ENCODE data around the gene TGDS. TPM values are rescaled to one million over a fixed set of nuclear protein-coding genes. Genes with fewer than 3 reads are reported as not detected.
"Not testable (repeated sequence)": the region's sequence is repeated elsewhere in the genome, so short reads cannot be mapped to it uniquely, and the experiment has no call there.

The TGDS gene
- total RNA-seq, 1 experiment from 2014 or later: 21.0 TPM

DNA sequence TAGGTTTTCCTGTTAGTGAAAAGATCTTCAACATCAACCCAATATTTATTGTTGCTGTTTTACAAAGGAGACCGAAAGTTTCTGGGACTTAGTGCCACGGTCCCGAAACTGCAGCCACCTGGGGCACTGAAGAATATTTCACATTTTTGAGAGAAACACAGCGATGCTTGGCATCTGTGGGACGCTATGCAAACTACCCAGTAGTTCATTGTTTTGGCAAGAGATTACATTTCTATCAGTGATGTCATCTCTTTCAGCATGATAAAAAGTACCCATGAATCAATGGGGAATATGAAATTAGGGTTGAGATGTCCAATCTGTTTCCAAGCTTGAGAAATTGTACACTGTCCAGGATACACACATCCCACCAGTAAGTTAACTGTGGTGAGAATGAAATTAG, 43.9 kb downstream of the TGDS start:
- Histone ChIP-seq H3K36me3 (replicated peaks; ENCODE audit: control insufficient read depth, insufficient read depth, low read length) (no peaks in the 10 kb centered on the region), H3K4me3 (ENCODE audit: insufficient read depth, low read depth, low read length) (no peak overlapping the region), H3K27me3 (ENCODE audit: control insufficient read depth, insufficient read depth, low read length) (peaks cover 3% of the 10 kb centered on the region; the same call in 1 of the 2 replicates)
- no peak for DNase-seq

DNA sequence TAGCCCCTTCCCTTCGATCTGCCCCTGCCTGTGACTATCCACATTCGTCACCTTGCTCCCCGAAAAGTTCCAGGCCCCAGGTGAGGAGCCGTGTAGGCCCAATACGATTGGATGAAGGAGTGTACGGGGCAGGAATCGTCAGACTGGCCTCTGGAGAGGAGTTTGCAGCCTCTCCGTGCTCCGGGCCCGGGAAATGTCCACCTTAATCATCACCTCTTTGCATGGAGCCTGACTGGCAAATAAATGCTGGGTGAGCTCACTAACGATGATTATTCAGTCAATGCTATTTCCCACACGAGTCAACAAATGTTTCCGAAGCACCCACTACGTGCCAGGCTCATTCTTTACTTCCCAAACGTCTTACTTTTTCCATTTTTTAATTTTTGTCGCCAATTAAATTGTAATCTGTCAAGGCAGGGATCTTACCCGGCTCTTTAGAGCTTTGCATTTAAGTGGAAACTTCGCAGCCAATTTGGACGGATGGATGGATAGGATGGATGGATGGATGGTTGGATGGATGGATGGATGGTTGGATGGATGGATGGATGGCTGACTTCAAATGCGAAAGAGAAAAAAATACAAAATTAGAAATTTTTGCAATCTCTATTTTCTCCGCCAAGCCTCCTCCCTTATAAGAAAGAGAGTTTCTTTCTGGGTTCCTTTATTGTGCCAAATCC, 45.8 kb downstream of the TGDS start:
- Histone ChIP-seq H3K36me3 (replicated peaks; ENCODE audit: control insufficient read depth, insufficient read depth, low read length) (no peaks in the 10 kb centered on the region), H3K4me3 (ENCODE audit: insufficient read depth, low read depth, low read length) (peak overlapping the region; percentile 70), H3K27me3 (ENCODE audit: control insufficient read depth, insufficient read depth, low read length) (peaks cover 3% of the 10 kb centered on the region; the same call in 1 of the 2 replicates)
- DNase-seq: no peak

- no peaks in the 10 kb centered on the region for H3K36me3 ChIP-seq (replicated peaks; ENCODE audit: control insufficient read depth, insufficient read depth, low read length)
- peak; percentile 89 for DNase-seq
- H3K4me3 ChIP-seq (ENCODE audit: insufficient read depth, low read depth, low read length): peak overlapping the region; percentile 70
- peaks cover 3% of the 10 kb centered on the region; the same call in 1 of the 2 replicates for H3K27me3 ChIP-seq (ENCODE audit: control insufficient read depth, insufficient read depth, low read length)
Measured at GRCh38 chr13:94549232-94550061, 46.5 kb downstream of the TGDS start.

DNA sequence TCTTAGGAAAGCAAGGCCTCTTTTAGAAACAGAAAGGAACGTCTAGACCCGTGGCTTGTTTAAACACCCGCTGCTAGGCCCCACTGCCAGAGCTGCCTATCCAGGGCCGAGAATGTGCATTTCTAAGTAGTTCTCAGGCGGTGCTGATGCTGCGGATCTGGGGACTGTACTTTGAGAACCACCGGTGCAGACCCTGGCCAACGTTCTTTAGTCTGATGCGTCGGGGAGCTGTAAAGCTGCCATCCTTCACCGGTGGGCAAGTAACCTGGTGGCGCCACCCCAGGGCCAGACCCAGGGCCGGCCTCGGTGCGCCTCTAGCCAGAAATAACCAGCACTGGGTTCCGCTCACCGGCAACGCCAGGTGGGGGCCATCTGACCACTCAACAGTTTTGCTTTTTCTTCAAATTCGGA, 47.1 kb downstream of the TGDS start:
- Histone ChIP-seq H3K27me3 (ENCODE audit: control insufficient read depth, insufficient read depth, low read length) (peaks cover 3% of the 10 kb centered on the region; the same call in 1 of the 2 replicates), H3K4me3 (ENCODE audit: insufficient read depth, low read depth, low read length) (peak overlapping the region; percentile 70), H3K36me3 (replicated peaks; ENCODE audit: control insufficient read depth, insufficient read depth, low read length) (no peaks in the 10 kb centered on the region)
- peak; percentile 79 for DNase-seq

DNA sequence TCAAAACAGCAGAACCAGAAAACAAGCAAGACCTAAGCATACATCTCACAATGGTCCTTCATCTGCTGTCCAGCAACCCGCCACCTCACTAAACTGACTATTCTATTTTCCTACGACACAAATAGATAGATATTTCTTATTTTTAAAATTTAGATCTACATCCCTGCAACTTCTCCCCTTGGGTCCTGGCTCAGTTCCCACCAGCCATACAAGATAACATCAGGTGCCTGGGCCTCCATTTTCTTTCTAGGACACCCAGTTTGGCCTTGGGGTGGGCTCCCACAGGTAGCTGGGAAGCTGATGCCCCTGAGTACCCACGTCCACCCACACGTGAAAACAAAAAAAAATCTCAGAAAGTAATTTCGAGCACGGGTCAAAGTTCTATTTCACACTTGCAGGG, 47.6 kb downstream of the TGDS start:
- H3K27me3 ChIP-seq (ENCODE audit: control insufficient read depth, insufficient read depth, low read length): peaks cover 3% of the 10 kb centered on the region; the same call in 1 of the 2 replicates
- no peaks in the 10 kb centered on the region for H3K36me3 ChIP-seq (replicated peaks; ENCODE audit: control insufficient read depth, insufficient read depth, low read length)
- peak overlapping the region; percentile 70 for H3K4me3 ChIP-seq (ENCODE audit: insufficient read depth, low read depth, low read length)
- DNase-seq: no peak

DNA sequence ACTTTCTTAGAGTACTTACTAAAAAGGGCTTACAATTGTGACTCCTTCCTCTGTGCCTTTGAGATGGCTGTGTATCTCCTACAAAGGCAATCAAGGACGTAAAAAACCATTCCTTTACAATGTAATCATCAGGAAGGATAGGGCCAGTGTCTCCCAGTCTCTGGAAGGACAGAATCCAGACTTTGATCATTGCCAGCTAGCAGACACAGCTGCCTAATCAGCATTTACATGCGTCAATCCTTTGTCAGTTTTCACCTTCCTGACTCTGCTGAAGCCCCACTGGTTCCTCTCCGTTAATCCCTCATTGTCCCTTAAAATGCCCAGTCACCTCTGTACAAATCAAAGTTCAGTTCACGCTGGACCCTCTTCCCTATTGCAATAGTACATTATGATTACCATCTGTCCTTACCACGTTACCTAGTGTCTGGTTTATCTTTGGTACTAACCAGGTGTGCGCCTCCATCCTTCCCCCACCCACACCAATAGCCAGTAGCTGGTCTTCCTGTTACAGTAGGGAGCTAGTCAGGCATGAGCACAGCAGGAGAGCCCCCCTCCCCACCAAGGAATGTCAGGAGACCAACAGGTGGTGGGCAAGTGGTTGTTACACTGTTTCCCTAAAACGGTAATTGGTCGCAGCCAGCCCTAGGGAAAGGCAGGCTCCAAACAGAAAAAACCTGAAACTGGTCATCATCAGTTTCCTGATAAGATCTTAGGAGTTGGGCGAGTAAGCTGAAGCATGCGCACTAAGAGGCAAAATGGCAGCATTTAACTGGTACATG, 49.7 kb downstream of the TGDS start:
- DNase-seq: peak; percentile 31
- Histone ChIP-seq H3K27me3 (ENCODE audit: control insufficient read depth, insufficient read depth, low read length) (peaks cover 3% of the 10 kb centered on the region; the same call in 1 of the 2 replicates), H3K36me3 (replicated peaks; ENCODE audit: control insufficient read depth, insufficient read depth, low read length) (no peaks in the 10 kb centered on the region)

DNA sequence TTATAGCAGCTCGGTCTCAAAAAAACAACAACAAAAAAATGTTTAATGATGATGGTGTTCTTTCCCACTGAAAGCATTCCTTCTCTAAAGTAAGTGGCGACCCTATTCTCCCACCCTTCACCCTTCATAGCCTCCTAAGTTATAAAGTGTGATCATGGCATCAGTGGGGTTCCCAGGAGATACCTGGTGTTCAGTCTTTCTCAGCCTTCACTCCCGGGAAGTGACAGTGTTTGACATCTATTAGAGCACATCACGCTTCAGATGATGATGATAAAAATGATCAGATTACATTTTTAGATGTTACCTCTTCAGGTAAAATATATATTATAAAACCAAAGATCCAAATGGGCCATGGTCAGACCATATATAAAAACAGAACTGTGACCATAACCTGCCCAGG, 51.0 kb downstream of the TGDS start:
- DNase-seq: no peak
- Histone ChIP-seq H3K4me3 (ENCODE audit: insufficient read depth, low read depth, low read length) (no peak overlapping the region), H3K27me3 (ENCODE audit: control insufficient read depth, insufficient read depth, low read length) (no peaks in the 10 kb centered on the region), H3K36me3 (replicated peaks; ENCODE audit: control insufficient read depth, insufficient read depth, low read length) (no peaks in the 10 kb centered on the region)

More for the DNA sequence above, 49.7 kb downstream of the TGDS start:
- H3K4me3 ChIP-seq (ENCODE audit: insufficient read depth, low read depth, low read length): no peak overlapping the region

- DNase-seq: no peak
- H3K36me3 ChIP-seq (replicated peaks; ENCODE audit: control insufficient read depth, insufficient read depth, low read length): no peaks in the 10 kb centered on the region
- H3K4me3 ChIP-seq (ENCODE audit: insufficient read depth, low read depth, low read length): no peak overlapping the region
- no peaks in the 10 kb centered on the region for H3K27me3 ChIP-seq (ENCODE audit: control insufficient read depth, insufficient read depth, low read length)
Measured at GRCh38 chr13:94542917-94543316, 53.0 kb downstream of the TGDS start.

DNA sequence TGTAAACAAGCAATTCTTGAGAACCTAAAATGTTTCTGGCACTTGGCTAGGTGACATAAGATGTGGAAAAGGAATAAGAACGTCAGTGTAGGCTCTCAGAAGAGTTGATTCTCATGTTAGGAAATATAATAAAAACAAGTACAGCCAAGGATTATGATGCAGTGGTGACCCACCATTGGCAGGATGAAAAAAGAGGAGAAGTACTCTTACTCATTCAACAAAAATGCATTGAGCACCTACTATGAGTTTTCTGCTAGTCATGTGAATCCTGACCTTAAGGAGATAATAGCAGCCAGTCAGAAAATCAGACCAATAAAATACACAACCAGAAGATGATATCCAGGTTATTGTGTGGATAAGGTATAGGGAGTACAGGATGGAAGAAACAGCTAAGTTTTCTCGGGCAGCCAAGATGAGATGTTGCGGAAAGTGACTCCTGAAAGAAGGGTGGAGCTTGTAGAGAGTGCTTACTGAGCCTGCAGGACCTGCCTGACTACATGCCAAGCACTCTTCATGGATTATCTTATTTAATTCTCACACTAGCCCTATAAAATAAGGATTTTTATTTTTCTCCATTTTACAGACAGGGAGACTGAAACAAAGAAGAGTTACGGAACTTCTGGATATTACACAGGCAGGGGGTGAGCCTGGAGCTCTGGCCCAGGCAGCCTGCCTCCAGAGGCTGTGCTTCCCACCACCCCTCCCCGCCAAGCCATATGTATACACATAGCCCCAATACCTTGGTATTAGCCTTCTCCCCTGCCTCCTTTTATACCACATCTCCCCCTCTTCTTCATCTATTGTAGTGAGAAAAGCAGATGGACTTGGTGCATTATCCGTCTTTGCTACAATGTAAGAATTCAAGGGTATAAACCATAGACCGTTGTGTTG, 58.0 kb downstream of the TGDS start:
- Histone ChIP-seq H3K27me3 (ENCODE audit: control insufficient read depth, insufficient read depth, low read length) (no peaks in the 10 kb centered on the region), H3K36me3 (replicated peaks; ENCODE audit: control insufficient read depth, insufficient read depth, low read length) (no peaks in the 10 kb centered on the region), H3K4me3 (ENCODE audit: insufficient read depth, low read depth, low read length) (no peak overlapping the region)
- no peak for DNase-seq

GRCh38 chr13:94535775-94536174, 60.2 kb downstream of the TGDS start:
- DNase-seq: no peak
- no peaks in the 10 kb centered on the region for H3K36me3 ChIP-seq (replicated peaks; ENCODE audit: control insufficient read depth, insufficient read depth, low read length)
- H3K4me3 ChIP-seq (ENCODE audit: insufficient read depth, low read depth, low read length): no peak overlapping the region
- no peaks in the 10 kb centered on the region for H3K27me3 ChIP-seq (ENCODE audit: control insufficient read depth, insufficient read depth, low read length)

DNA sequence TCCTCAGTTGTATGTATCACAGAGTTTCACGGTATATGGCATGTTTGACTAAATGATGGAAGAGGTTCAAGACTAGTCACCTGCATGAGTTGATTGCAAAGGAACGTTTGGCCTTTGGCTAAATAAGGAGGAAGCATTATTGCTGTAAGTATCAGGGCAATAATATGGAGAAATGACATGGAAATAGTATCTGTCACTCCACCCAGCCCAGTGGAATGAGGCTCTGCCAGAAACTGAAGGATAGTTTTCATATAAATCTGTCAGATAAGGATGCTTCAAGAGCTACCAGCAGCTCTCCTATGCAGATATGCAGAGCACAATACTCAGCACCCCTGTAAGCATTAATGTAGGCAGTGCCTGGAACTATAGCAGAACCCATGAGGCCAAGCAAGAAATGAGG, 60.7 kb downstream of the TGDS start:
- Histone ChIP-seq H3K36me3 (replicated peaks; ENCODE audit: control insufficient read depth, insufficient read depth, low read length) (no peaks in the 10 kb centered on the region), H3K4me3 (ENCODE audit: insufficient read depth, low read depth, low read length) (no peak overlapping the region)

DNA sequence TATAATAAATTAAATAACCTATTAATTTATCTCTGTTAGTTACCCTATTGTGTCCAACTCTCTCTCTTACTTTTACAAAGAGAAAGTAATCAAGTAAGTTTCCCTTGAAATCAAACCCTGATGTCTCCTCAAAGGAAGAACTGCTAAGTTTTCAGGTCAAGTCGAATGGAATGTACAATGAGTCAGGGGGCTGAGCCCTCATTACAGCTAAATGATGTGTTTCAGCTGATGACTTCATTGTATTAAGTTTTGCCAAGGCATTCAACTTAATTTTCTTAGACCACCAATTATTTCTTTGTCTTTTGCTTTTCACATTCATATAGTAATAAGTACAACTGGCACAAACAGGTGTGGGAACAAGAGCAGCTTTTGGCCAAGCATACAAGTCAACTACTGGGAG, 61.8 kb downstream of the TGDS start:
- H3K27me3 ChIP-seq (ENCODE audit: control insufficient read depth, insufficient read depth, low read length): no peaks in the 10 kb centered on the region
- no peaks in the 10 kb centered on the region for H3K36me3 ChIP-seq (replicated peaks; ENCODE audit: control insufficient read depth, insufficient read depth, low read length)
- H3K4me3 ChIP-seq (ENCODE audit: insufficient read depth, low read depth, low read length): no peak overlapping the region
- DNase-seq: no peak

More for the DNA sequence above, 60.7 kb downstream of the TGDS start:
- H3K27me3 ChIP-seq (ENCODE audit: control insufficient read depth, insufficient read depth, low read length): no peaks in the 10 kb centered on the region
- no peak for DNase-seq

DNA sequence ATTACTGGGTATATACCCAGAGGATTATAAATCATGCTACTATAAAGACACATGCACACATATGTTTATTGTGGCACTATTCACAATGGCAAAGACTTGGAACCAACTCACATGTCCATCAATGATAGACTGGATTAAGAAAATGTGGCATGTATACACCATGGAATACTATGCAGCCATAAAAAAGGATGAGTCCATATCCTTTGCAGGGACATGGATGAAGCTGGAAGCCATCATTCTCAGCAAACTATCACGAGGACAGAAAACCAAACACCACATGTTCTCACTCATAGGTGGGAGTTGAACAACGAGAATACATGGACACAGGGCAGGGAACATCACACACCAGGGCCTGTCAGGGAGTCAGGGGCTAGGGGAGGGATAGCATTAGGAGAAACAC, 63.7 kb downstream of the TGDS start:
- H3K36me3 ChIP-seq (replicated peaks; ENCODE audit: control insufficient read depth, insufficient read depth, low read length); H3K4me3 ChIP-seq (ENCODE audit: insufficient read depth, low read depth, low read length); DNase-seq; H3K27me3 ChIP-seq (ENCODE audit: control insufficient read depth, insufficient read depth, low read length): not testable (repeated sequence)

- not testable (repeated sequence) for H3K4me3 ChIP-seq (ENCODE audit: insufficient read depth, low read depth, low read length); H3K36me3 ChIP-seq (replicated peaks; ENCODE audit: control insufficient read depth, insufficient read depth, low read length); H3K27me3 ChIP-seq (ENCODE audit: control insufficient read depth, insufficient read depth, low read length); DNase-seq
Measured at GRCh38 chr13:94526956-94527355, 69.0 kb downstream of the TGDS start.

Measured in H7 (cell line).